ENCODE data around the gene MMP2.

DNA sequence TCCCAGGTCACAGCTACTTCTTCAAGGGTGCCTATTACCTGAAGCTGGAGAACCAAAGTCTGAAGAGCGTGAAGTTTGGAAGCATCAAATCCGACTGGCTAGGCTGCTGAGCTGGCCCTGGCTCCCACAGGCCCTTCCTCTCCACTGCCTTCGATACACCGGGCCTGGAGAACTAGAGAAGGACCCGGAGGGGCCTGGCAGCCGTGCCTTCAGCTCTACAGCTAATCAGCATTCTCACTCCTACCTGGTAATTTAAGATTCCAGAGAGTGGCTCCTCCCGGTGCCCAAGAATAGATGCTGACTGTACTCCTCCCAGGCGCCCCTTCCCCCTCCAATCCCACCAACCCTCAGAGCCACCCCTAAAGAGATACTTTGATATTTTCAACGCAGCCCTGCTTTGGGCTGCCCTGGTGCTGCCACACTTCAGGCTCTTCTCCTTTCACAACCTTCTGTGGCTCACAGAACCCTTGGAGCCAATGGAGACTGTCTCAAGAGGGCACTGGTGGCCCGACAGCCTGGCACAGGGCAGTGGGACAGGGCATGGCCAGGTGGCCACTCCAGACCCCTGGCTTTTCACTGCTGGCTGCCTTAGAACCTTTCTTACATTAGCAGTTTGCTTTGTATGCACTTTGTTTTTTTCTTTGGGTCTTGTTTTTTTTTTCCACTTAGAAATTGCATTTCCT is 26.5 kb downstream of the MMP2 start:
- TF ChIP-seq CTCF (IDR thresholded peaks at IDR 0.05) (no peak), ETV6 (CRISPR knock-in tag; IDR thresholded peaks at IDR 0.05) (no peak), FOXK1 (CRISPR knock-in tag; IDR thresholded peaks at IDR 0.05) (no peak), ZNF263 (CRISPR knock-in tag; IDR thresholded peaks at IDR 0.05; ENCODE audit: low read depth) (no peak), FOXP4 (CRISPR knock-in tag; IDR thresholded peaks at IDR 0.05) (no peak), ZNF138 (CRISPR knock-in tag; conservative IDR thresholded peaks at IDR 0.05) (no peak), ZNF219 (CRISPR knock-in tag; IDR thresholded peaks at IDR 0.05; ENCODE audit: borderline replicate concordance) (no peak), ESRRA (CRISPR knock-in tag; IDR thresholded peaks at IDR 0.05; ENCODE audit: borderline replicate concordance) (no peak), NR3C1 (CRISPR knock-in tag; conservative IDR thresholded peaks at IDR 0.05; ENCODE audit: low read depth) (no peak), JUN (CRISPR knock-in tag; IDR thresholded peaks at IDR 0.05) (no peak), NR2C2 (CRISPR knock-in tag; IDR thresholded peaks at IDR 0.05) (no peak)
- TF ChIP-seq, protein P1, sequence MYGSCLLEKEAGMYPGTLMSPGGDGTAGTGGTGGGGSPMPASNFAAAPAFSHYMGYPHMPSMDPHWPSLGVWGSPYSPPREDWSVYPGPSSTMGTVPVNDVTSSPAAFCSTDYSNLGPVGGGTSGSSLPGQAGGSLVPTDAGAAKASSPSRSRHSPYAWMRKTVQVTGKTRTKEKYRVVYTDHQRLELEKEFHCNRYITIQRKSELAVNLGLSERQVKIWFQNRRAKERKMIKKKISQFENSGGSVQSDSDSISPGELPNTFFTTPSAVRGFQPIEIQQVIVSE (CRISPR knock-in tag; IDR thresholded peaks at IDR 0.05; ENCODE audit: borderline replicate concordance) = no peak
- TF ChIP-seq, protein P2, sequence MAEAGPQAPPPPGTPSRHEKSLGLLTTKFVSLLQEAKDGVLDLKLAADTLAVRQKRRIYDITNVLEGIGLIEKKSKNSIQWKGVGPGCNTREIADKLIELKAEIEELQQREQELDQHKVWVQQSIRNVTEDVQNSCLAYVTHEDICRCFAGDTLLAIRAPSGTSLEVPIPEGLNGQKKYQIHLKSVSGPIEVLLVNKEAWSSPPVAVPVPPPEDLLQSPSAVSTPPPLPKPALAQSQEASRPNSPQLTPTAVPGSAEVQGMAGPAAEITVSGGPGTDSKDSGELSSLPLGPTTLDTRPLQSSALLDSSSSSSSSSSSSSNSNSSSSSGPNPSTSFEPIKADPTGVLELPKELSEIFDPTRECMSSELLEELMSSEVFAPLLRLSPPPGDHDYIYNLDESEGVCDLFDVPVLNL (CRISPR knock-in tag; IDR thresholded peaks at IDR 0.05; ENCODE audit: borderline replicate concordance, low read depth) = no peak
- TF ChIP-seq, protein P3, sequence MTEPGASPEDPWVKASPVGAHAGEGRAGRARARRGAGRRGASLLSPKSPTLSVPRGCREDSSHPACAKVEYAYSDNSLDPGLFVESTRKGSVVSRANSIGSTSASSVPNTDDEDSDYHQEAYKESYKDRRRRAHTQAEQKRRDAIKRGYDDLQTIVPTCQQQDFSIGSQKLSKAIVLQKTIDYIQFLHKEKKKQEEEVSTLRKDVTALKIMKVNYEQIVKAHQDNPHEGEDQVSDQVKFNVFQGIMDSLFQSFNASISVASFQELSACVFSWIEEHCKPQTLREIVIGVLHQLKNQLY (CRISPR knock-in tag; IDR thresholded peaks at IDR 0.05) = no peak

Measured in WTC11 (cell line).